Right hindlimb (tissue), 1 donor: ENCODE measurements around the gene SYDE2.
"Not testable (repeated sequence)": the region's sequence is repeated elsewhere in the genome, so short reads cannot be mapped to it uniquely, and the experiment has no call there.

Experiments used
- DNase-seq: peaks from one replicate; pipeline ENCODE4 v3.0.0-alpha.2; 2018

SYDE2 gene

GRCh38 chr1:85168884-85169283 lies 31.9 kb downstream of the SYDE2 start:
- no peak for DNase-seq

DNA sequence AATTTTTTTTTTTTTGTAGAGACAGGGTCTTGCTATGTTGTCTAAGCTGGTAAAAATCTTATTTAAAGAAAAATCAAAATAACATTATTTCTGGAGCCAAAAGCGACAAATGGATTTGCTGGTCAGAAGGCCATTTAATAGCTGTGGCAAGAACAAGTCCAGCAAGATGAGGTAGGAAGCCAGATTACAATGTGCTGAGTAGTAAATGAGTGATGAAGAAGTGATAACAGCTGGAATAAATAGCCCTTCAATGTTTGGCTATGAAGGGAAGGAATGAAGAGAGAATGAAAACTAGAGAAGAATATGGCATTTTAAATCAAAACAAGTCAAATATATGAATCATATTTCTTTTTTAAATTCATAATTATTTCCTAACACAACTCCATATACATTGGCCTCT lies 34.5 kb downstream of the SYDE2 start:
- DNase-seq = no peak

DNA sequence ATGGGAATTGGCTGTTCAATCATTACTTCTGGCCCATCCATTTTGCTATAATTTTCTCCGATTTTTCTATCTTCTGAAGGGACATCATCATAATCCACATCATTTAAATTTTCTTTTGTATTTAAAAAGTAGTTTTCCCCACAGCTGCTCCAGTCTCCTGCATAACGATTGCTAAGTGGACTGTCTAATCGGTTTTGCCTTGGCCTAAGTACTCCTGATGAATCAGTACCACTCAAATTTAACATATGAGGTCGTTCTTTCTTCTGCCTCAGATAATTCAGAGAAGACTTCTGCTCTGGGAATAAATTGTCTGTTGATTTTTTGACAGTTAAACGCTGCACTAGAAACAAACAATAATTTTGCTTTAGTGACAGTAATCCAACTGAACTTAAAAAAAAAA lies 41.9 kb downstream of the SYDE2 start:
- DNase-seq = no peak

- DNase-seq = no peak
Observed at GRCh38 chr1:85157436-85157835, 43.4 kb downstream of the SYDE2 start.

DNA sequence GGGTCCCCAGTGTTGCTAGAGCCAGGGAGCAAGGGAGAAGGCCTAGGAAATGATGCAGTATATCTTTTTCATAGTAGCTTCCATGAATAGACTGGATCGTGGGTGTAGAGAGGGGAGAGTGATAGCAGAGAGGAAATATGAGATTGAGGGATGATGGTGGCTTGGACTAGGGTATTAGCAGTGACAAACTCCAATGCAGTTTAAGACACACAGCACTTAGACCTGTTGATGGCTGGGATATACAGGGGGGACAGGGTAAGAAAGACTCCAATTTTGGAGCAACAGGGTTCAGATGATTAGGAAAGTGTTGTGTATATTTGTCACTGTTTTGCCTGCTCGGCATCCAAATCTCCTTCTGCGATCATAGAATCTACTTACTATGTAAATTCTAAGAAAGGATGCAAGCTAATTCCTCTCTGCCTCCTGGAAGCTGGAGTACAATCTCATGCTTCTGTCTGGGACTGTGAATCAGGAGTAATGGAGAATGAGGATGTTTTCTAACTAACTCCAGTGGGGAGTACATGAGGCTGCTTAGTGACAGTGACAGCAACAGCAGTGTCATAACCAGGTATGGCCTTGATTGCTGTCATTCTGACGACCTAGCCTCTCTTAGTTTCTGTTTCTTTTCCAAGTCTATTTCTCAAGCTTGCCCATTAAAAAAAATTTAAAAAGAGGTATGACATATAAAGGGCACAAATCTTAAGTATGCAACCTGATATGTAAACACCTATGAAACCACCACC lies 47.5 kb downstream of the SYDE2 start:
- DNase-seq = no peak

- DNase-seq = no peak
Observed at GRCh38 chr1:85151446-85151845, 49.4 kb downstream of the SYDE2 start.

GRCh38 chr1:85149805-85150204 lies 51.0 kb downstream of the SYDE2 start:
- DNase-seq = no peak

- DNase-seq = no peak
Observed at GRCh38 chr1:85148524-85149250, 52.1 kb downstream of the SYDE2 start.

GRCh38 chr1:85146972-85147359 lies 53.9 kb downstream of the SYDE2 start:
- no peak for DNase-seq

DNA sequence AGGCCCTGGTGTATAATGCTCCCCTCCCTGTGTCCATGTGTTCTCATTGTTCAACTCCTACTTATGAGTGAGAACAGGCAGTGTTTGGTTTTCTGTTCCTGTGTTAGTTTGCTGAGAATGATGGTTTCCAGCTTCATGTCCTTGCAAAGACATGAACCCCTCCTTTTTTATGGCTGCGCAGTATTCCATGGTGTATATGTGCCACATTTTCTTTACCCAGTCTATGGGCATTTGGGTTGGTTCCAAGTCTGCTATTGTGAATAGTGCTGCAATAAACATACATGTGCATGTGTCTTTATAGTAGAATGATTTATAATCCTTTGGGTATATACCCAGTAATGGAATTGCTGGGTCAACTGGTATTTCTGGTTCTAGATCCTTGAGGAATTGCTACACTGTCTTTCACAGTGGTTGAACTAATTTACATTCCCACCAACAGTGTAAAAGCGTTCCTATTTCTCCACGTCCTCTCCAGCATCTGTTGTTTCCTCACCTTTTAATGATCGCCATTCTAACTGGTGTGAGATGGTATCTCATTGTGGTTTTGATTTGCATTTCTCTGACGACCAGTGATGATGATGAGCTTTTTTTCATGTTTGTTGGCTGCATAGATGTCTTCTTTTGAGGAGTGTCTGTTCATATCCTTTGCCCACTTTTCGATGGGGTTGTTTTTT lies 54.4 kb downstream of the SYDE2 start:
- DNase-seq = not testable (repeated sequence)

DNA sequence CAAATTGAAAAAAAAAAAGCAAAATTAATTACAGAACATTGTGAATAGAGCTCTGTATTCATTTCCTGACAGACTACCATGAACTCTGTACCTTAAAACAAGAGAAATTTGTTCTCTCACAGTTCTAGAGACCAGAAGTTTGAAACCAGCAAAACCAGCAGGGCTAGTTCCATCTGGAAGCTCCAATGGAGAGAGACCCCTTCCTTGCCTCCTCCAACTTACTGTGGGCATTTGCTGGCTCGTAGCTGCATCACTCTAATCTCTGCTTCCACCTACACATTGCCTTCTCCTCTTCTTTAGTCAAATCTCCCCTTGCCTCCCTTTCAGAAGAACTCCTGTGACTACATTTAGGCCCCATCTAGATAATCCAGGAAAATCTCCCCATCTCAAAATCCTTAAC lies 56.5 kb downstream of the SYDE2 start:
- DNase-seq = no peak

GRCh38 chr1:85142753-85143152 lies 58.1 kb downstream of the SYDE2 start:
- DNase-seq = no peak

GRCh38 chr1:85138439-85138838 lies 62.4 kb downstream of the SYDE2 start:
- not testable (repeated sequence) for DNase-seq

DNA sequence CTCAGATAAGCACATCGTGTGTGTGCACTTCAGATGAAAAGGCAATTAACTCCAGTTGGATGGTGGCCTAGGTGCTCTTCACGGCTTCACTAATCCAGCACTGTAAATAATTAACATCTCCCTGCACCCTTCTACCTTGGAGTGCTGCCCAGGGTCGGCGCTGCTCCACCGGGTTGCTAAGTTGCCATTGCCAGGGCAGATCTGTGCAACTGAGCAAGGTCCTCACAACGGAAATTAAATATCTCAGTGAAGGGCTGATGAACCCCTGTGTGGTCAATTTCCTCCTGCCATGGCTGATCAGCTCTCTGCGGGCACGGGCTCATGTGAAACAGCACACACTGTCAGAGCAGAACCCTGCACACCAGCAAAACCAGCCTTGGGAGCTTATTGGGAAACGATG lies 63.2 kb downstream of the SYDE2 start:
- DNase-seq = no peak

- DNase-seq = no peak
Observed at GRCh38 chr1:85135392-85135798, 65.4 kb downstream of the SYDE2 start.

GRCh38 chr1:85134583-85135391 lies 66.0 kb downstream of the SYDE2 start:
- no peak for DNase-seq

- no peak for DNase-seq
Observed at GRCh38 chr1:85133565-85134159, 67.2 kb downstream of the SYDE2 start.

- DNase-seq = no peak
Observed at GRCh38 chr1:85132078-85132720, 68.6 kb downstream of the SYDE2 start.

- DNase-seq = no peak
Observed at GRCh38 chr1:85128316-85128715, 72.5 kb downstream of the SYDE2 start.

DNA sequence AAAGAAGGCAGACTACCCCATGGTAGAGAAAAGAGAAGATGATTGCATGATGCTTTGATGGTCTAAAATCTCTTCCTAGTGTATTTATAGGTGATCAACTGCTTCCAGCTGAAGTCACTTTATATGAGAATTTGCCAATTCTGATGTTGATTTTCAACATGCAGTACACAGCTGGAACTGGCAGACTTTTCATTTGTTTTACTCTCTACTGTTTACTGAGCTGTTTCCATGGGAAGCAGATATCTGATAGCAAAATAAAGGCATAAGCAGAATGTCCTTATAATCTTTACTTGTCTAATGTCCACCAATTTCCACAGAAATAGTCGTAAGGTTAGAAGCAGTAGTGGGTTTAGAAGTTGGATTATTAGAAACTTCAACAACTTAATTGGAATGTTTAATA lies 74.9 kb downstream of the SYDE2 start:
- DNase-seq = no peak

DNA sequence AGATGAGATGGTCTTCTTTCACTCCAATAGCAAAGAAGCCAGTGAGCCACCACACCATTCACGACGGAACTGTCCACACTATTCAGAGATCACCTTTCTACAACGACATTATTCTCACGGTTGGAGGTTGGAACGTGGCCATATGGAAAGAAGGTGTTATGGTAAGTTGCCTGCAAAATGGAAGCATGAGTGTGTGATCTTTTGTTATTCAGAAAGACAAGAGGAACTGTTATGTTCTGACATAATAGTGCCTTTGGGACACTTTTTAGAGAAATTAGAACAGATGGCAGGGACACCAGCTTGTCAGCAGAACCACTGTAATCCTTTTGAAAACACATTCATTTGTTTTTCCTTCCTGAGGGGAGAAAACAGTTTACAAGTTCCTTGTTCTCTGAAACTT lies 76.7 kb downstream of the SYDE2 start:
- no peak for DNase-seq

GRCh38 chr1:85122169-85122568 lies 78.6 kb downstream of the SYDE2 start:
- no peak for DNase-seq
